HG03066 (cell line): ENCODE data around the gene ASTL.

Source experiments
- ATAC-seq: cut with Tn5 transposase; IDR thresholded peaks from one replicate; pipeline ENCODE4 v1.9.1; 2021; ENCODE audit warnings: low read depth; ENCODE audit not compliant: unreplicated experiment

Gene ASTL

DNA sequence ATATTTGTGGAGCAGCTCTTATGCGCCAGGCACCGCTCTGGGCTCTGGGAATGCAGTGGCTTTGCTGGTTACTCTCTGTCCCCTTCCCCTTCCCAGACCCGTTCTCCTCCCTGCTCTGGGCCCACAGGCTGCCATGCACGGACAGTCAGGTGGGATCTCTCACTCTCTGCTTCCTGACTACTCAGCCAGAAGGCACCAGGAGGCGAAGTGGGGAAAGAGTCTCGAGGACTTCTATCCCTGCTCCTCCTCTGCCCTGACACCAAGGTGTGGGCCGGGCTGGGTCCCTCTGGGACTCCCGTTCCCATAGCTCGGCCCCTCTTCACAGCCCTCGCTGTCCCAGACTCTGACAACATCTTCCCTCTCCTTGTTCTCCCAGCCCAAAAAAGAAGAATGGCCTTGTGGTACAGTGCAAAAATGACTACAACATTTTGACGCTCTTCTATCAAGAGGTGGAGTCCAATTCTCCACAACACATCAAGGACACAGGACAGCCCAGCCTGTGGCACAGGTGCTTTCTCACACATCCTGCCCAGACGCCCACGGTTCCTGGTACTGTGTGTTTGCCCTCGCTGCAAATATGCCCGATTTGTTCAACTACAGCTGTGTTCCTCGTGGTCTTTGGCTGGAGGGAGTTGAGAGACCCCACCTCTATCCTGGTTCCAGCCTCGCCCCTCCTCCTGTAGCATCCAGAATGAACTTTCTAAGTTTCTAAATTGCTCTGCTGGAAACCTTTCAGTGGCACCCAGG is 21.0 kb upstream of the ASTL start:
- ATAC-seq, result no peak

DNA sequence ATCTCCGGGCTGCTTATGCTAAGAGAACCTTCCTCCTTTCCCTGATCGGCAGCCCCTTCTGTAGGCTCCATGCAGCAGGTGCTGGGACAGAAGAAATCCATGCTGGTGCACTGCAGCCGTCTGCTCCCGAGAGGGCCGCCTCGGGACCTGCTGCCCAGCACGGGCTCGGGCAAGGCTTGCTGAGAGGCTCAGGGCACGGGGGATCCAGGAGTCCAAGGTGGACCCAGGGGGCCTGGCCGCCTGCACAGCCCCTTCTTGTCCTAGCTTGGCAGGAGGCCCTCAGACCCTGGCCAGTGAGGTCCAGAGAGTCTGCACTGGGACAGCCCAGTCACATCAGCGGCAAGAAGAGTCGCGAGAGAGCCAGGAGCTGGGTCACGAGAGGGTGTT is 20.2 kb upstream of the ASTL start:
- no peak for ATAC-seq

DNA sequence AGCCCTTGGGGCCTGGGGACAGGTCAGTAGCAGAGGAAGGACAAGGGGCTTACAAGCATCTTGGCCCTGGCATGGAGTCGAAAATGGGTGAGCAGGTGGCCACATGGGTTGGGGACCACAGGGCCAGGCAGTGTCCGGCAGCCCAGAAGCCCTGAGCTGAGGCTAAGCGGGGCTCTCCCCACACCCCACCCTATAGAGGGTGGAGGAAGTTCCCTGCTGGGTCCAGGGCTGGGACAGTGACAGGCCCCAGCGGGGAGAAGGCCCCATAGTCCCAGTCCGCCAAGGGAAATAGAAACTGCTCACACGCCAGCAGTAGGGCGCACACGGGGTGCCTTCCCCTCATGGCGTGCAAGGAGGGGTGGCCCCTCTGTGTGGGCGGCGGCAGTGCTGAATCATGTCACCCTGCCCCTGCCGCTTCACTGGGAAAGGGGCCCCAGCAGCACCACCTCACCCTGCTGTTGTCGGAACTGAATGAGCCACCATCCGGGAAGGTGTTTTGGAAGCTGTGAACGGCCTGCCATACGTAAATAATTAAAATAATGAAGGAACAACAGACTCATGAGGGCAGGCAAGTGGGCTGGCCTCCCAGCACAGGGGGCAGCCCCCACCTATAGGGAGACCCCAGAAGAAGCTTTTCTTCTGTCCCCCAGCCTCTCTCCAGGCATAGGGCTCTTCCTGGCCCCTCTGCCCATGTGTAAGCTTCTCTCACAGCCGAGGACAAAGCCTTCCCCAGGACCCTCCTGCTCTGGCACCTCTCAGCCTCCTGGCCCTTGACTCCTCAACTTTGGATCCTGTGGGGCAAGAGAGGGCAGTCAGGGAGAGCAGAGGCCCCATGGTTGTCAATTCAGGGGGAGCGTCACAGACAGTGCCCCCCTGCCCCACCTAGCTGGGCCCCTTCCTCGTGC is 19.6 kb upstream of the ASTL start:
- peak; percentile 68 for ATAC-seq

DNA sequence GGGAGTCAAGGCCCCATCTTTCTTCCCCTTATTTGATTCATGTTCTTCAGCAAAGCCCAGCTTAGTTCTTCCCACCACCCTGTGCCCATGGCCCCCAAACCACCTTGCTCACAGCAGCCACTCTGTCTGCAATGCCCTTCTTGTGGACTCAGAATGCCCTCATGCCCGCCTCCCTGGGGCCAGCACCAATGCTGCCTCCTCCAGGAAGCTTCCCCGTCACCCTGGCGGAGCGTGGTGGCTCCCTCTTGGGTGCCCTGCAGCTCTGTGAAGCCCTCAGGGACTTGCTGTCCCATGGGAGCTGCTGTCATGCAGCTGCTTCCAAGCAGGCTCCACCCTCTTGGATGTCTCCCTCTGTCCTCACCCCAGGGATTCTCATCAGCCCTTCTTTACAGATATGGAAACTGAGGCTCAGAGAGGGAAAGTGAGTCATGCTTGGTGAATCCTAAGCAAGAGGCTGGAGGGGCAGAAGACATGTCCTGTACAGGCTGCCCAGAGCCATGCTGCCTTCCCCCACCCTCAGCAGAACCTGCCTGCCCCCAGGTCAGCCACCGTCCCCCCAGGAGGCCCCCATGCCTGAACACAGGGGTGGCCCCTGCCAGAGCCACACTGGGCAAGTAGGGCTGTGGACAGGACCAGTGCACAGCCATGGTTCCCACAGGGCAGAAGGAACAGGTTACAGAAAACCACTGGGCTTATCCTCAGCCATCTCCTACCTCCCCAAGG is 18.8 kb upstream of the ASTL start:
- ATAC-seq, result peak; percentile 30

DNA sequence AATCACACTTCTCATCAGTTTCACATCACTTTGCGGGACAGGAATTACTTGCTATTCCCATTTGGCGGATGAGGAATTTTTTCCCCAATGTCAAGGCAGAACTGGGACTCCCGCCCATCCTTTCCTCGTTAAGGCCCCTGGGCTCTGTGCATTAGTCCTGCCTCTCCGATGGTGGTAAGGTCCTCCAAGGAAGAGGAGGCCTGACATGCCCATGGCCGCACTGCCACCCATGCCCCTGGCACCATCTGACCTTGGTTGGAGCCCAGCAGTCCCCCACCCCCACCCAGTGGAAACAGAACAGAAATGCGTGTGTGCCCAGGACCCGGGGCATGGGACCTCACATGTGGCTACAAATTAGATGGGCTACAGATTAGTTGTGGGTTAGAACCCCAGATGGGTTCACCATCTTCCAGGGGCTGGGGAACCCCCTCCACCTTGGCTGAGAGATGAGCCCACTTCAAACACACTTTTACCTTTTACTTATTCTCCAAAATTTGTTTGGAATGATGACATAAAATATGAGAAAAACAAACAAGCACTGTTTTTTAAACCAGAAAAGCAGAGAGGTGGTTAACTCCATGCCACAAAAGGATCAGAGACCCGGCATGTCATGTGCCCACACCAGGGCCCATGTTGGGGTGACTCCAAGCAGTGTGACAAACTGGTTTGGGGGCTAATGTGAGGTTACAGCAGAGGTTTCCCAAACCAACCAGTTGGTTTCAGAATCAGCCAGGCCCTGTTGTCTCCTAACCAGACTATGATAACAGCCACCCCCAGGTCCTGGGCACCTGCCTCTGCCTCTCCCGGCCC is 17.9 kb upstream of the ASTL start:
- no peak for ATAC-seq

DNA sequence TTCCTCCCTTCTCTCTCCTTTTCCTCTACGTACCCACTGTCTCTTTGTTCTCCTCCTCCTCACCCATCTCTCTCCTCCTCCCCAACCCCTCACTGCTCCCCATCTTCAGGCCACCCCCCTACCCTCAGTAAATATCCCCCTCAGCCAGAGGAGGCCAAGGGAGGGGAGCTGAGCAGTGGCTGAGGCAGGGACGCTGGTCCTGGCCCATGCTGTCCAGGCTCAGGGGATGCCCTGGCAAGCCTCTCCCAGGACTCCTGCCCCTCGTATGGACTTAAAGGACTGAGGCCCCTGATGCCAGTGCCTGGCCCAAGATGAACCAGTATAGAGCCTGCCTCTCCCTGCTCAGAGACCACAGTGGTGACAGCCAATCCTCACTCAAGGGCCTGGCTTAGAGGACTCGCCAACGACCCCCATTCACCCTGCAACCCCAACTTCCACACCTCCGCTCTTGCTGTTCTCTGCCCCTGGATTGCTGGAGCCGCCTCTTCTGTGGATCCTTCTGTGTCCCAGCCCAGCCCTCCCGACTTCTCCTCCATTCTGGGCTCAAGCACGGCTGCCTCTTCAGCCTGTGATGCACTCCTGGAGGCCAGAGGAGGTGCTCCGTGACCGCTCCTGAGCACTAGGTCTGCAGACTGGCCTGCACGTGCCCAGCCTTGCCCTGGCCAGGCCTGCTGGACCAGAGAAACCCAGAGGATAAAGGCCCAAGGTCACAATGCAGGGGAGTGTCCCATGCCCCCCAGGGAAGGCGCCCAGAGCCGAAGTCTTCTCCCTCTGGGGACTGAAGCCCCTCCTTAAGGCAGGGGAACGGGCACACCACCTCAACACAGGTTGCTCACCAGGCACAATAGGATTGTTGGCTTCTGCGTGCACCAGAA is 16.4 kb upstream of the ASTL start:
- no peak for ATAC-seq

DNA sequence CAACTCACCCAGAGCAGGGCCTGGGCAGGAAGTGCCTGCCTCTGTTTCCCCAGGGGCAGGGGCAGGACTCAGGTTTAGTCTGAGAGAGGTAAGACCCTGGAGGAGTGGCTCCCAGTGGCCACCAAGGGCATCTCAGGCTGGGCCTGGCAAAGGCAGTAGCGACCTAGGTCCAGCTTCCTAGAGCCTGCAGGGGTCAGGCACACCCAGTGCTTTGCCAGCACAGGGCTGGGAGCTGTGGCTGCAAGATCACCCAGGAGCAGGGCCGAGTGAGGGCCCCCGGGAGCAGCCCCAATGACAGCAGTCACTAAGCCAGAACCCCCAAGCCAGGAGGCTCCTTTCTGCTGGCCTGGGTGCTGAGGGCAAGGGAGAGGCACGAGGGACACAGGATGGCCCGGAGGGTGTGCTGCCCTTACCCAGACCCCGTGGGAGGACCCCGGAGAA is 15.7 kb upstream of the ASTL start:
- no peak for ATAC-seq

DNA sequence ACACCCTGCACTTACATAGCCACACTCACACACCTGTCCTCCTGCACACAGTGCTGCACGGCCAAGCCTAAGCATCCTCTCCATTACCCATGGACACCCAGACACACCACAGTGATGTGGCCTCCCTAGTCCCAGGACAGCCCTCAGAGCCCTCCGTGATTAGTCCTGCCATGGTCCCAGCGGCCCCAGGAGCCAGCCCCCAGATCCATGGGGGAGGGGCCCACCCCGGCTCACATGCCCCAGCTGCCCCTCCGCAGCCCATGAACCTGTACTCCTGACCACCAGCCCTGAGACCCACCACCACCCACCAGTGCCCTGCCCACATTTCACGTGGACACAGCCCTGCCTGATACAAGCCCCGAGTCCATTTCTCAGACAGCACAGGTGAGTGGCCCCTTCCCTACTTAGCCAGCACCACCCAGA is 15.0 kb upstream of the ASTL start:
- ATAC-seq, result no peak

DNA sequence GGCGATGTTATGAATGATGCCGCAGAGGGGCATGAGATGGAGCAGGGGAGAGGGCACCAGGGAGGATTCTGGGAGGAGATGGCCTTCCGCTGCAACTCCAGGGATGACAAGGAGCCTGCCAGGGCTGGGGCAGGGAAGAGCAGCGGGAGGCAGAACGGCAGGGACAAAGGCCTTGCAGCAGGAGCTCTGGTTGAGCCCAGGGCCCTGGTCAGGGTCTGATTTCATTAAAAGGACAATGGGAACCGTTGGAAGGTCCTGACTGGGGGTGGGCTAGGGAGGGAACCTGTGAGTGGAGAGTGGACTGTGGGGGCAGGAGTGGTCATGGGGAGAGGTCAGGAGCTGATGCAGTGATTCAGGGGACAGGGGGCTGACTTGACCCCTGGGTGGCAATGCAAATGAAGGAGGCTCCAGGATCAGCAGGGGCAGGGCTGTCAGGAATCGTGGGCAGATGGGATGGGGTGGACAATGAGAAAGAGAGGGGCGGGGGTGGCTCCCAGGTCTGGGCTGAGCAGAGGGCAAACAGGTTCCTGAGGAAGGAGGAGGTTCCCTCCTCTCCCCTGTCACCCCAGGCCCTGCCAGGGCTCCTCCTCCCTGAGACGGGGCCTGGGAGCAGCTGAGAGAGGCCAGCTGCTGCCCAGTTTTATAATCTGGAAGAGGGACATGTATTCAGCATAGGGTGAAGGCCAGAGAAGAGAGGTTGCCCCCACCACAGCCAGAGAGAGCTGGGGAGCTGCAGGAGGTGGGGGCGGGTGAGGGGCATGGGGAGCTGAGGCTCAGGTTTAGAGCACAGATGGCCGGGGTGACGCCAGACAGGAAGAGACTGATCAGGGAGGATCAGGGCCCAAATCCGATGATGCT is 14.2 kb upstream of the ASTL start:
- ATAC-seq, result no peak

DNA sequence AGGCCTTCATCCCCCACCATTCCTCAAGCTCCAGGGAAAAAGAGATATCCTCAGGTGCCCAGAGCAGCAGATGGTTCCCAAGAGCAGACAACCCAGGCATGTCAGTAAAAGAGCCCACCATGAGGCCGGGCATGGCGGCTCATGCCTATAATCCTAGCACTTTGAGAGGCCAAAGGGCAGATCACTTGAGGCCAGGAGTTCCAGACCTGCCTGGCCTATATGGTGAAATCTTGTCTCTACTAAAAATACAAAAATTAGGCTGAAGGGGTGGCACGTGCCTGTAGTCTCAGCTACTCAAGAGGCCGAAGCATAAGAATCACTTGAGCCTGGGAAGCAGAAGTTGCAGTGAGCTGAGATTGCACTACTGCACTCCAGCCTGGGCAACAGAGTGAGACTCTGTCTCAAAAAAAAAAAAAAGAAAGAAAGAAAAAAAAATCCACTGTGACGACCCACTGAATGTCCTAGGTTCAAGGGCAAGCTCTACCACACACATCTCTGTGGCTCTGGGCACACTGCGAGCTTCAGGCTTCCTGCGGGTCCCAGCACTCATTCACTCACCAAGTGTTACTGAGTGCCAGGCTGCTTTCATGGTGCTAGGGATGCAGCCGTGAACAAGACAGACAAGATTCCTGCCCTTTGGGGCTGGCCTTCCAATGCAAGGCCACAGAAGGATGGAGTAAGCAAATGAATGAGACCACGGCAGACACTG is 13.4 kb upstream of the ASTL start:
- ATAC-seq, result no peak

DNA sequence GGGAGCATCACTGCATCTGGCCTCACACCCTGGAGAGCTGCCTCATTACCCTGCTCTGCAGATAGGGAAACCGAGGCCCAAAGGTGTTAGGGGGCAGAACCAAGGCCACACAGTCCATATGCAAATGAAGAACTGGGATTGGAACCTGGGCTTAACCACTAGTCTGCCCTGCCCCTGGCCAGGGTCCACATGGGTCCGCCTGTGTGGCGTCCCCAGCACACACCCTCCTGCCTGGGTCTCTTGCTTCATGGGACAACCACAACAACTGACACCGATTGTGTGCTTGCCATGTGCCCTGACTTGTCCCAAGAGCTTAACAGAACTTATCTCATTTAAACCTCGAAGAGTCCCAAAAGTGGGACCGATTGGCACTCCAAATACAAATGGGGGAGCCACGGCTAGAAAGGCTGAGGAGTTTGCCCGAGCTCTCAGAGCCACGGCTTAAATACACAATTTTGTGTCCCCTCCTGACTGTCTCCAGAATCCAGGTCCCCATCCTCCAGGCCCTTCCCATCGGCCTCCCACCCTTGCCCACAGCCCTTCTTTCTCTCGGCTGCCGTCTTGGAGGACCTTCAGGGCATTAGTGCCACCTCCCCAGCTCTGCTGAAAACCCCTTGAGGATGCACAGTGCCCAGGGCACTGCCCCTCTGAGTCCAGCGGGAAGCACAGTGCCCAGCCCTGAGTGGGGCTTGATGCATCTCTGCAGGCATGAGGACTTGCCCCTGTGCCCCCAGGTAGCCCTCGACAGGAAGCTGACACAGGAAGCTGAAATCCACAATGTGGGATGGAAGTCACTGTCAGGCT is 12.7 kb upstream of the ASTL start:
- no peak for ATAC-seq

DNA sequence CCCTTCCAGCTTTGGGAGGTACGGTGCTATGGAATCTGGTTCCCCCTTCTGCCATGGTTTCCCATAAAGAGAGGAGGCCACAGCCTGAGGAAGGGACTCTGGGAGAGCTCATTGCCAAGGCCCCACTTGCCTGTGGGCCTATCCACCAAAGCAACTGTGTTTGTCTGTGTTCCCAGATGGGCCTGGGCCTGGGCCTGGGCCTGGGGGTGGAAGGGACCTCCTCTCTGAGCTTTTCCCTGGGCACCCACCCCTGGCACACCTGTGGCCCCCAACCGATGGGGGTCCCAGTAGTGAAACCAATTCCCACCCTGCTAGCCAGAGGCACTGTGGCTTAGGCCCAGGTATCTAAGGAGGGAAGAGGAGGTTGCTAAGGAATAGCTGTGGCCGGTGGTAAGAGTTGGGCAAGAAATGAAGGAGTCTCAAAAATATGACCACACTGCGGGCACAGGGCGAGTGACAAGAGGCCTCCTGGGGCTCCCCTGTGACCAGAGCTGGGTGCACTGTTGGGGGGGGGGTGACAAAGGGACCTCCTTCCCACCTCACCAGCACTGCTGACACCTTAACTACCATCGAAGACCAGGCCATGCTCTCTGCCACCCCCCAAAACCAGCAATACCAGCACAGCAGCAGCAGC is 11.8 kb upstream of the ASTL start:
- no peak for ATAC-seq

DNA sequence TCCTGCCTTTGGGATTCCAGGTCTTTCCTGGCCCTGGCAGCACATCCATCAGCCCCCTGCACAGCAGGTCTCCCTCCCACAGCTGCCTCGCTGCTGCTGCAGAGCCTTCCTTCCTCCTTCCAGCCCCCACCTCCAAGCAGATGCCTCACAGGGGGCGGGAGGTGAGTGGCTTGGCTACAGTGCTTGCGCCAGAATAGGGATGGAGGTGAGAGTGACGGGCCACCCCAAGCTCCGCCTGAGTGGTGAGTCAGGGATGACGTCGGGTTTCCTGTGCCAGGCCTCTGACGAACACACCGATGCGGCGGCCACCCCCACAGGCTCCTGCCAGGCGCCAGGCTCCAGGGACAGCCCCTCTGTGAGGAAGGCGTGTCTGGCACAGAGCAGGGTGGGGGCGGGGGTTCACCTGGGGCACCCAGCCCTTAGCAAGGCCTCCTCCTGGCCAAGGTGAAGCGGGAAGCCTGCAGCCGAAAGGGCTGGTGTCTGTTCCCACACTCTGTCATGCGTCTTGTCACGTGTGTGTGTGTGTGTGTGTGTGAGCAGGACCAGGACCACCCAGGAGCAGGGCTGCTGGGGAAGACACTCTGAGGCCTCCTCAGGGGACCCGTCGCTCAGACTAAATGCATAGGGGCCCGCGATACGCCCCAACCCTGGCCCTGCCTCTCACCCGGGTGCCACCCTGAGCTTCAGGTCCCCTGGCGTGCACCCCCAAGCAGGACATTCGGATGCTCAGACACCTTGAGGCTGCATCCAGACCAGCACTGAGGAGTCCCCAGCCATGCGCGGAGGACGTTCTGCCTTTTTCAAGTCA is 10.3 kb upstream of the ASTL start:
- ATAC-seq, result peak; percentile 45

DNA sequence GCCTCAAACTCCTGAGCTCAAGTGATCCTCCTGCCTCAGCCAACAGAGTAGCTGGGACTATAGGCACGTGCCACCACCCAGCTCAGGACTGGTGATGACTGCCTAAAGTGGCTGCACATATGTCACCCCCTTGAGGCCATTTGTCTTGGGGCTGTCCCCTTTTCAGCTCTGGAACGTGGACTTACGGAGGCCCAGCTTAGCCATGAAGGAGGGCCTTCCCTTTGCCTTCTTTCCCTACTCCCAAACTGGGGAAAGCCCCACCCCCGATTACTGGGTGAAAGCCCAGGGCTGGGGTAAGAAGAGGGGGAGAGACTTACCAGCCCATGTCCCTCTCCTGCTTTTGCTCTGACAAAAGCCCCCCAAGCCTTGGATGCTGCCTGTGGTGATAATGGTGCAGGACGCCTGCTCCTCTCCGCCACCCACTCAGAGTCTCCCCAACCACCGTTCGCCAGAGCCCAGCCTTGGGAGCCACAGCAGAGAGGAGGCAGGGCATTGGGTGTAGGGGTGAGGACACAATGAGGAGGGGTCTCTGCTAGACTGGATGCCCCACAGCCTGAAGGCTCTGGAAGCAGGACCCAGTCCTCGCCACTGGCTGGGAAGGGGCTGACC is 9.4 kb upstream of the ASTL start:
- ATAC-seq, result no peak

DNA sequence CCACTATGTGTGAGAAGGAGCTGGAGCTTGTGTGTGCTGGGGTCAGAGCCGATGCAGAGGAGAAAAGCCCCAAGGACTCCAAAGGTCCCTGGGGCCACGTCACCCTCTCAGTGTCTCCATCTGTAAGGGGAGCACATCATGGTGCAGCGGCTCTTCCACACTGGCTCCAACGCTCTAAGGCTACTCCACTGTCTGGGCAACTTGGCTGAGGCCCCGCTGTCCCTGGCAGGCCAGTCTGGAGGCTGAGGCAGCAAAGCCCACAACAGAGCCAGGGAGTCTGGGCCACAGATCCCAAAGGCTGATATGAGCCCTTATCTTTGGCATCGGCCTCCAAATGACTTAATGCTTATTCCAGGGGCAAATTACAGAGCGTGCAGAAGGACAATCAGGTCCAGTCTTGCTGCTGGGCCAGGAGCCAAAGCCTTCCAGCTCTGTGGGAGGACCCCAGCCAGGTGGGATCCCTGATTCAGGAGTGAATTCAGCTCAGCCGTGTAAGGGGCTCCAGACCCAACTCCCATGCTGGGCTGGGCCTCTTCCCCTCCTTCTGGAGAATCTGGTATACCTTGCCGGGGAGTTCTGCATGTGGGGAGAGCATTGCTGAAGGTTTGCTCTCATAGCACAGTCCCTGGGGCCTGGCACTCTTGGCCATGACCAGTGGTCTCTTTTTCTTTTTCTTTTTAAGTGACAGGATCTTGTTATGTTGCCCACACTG is 8.7 kb upstream of the ASTL start:
- no peak for ATAC-seq
